Measurements from ENCODE around the gene TMC3. TPM values are rescaled to one million over a fixed set of nuclear protein-coding genes. Genes with fewer than 3 reads are reported as not detected.

Gene TMC3
- total RNA-seq, 2 experiments from 2014 or later, result not detected

GRCh38 chr15:81297147-81297572, 76.9 kb downstream of the TMC3 start:
- peaks cover 15% of the 10 kb centered on the region; the same call in 1 of the 2 replicates for H4K20me1 ChIP-seq (ENCODE audit: insufficient read depth, low read length)
- peak overlapping the region; percentile 92 for H3K4me3 ChIP-seq (ENCODE audit: low read depth, low read length, poor library complexity, severe bottlenecking)
- ChIA-PET POLR2A (interaction anchor here (0.9 to 2.5 kb wide), 9 partner anchors 8 to 30 kb away, joined by 3 to 15 read pairs (median 6); partner anchors contain the start of gene STARD5), CTCF (ENCODE audit: unreplicated experiment) (interaction anchor here (1.2 to 2.6 kb wide), 3 partner anchors 11 to 30 kb away, joined by 3 to 10 read pairs (median 3); no protein-coding TSS in a partner anchor)
- peaks cover 48% of the 10 kb centered on the region for H3K36me3 ChIP-seq (ENCODE audit: insufficient read depth, low read length)
- no peaks in the 10 kb centered on the region for H3K9me3 ChIP-seq (ENCODE audit: low read length)
- H3K4me2 ChIP-seq (ENCODE audit: low read length), result peak overlapping the region; percentile 91
- no TSS peak for BruUV-seq (replicated peaks)
- peak overlapping the region; percentile 98 for H3K27ac ChIP-seq (ENCODE audit: low read depth, low read length, poor library complexity, severe bottlenecking)
- H3K4me1 ChIP-seq (ENCODE audit: insufficient read depth, low read length, poor library complexity, severe bottlenecking), result peaks cover 73% of the 10 kb centered on the region
- DNase-seq (ENCODE audit: low spot score), result no peak
- intact Hi-C loops (cut with micrococcal nuclease; ENCODE audit: unreplicated experiment), result loop anchor here (1.0 to 10.0 kb wide), 3 partner anchors 20 to 748 kb away; partner anchors contain the start of genes MEX3B and STARD5
- H3K79me2 ChIP-seq (ENCODE audit: insufficient read depth, low read depth, low read length), result peaks cover 55% of the 10 kb centered on the region
- H2AFZ ChIP-seq (ENCODE audit: low read length), result no peak overlapping the region
- no peak for TF ChIP-seq CTCF (conservative IDR thresholded peaks at IDR 0.05; ENCODE audit: low read length)
- no peak for TF ChIP-seq EZH2phosphoT487 (IDR thresholded peaks at IDR 0.05; ENCODE audit: borderline replicate concordance, low read depth, low read length)
- H3K9me2 ChIP-seq (ENCODE audit: insufficient read depth, low read length), result no peaks in the 10 kb centered on the region

- CTCF ChIA-PET (ENCODE audit: unreplicated experiment), result interaction anchor here (0.7 to 2.6 kb wide), 5 partner anchors 10 to 31 kb away, joined by 3 to 10 read pairs (median 3); no protein-coding TSS in a partner anchor
- H3K4me3 ChIP-seq (ENCODE audit: low read depth, low read length, poor library complexity, severe bottlenecking), result peak overlapping the region; percentile 92
Measured at GRCh38 chr15:81296673-81297072, 77.3 kb downstream of the TMC3 start.

More at GRCh38 chr15:81296673-81297072, 77.3 kb downstream of the TMC3 start:
- intact Hi-C loops (cut with micrococcal nuclease; ENCODE audit: unreplicated experiment), result loop anchor here (1.0 to 10.0 kb wide), 3 partner anchors 21 to 748 kb away; partner anchors contain the start of genes MEX3B and STARD5
- POLR2A ChIA-PET, result interaction anchor here (0.8 to 2.4 kb wide), 9 partner anchors 8 to 31 kb away, joined by 3 to 15 read pairs (median 4); partner anchors contain the start of gene STARD5
- H3K36me3 ChIP-seq (ENCODE audit: insufficient read depth, low read length), result peaks cover 43% of the 10 kb centered on the region
- H3K9me3 ChIP-seq (ENCODE audit: low read length), result no peaks in the 10 kb centered on the region
- no peak overlapping the region for H2AFZ ChIP-seq (ENCODE audit: low read length)
- H3K79me2 ChIP-seq (ENCODE audit: insufficient read depth, low read depth, low read length), result peaks cover 50% of the 10 kb centered on the region
- TF ChIP-seq EZH2phosphoT487 (IDR thresholded peaks at IDR 0.05; ENCODE audit: borderline replicate concordance, low read depth, low read length) (no peak), CTCF (conservative IDR thresholded peaks at IDR 0.05; ENCODE audit: low read length) (no peak)
- peak; percentile 94 for DNase-seq (ENCODE audit: low spot score)
- BruUV-seq (replicated peaks), result no TSS peak
- peaks cover 15% of the 10 kb centered on the region; the same call in 1 of the 2 replicates for H4K20me1 ChIP-seq (ENCODE audit: insufficient read depth, low read length)
- peak overlapping the region; percentile 98 for H3K27ac ChIP-seq (ENCODE audit: low read depth, low read length, poor library complexity, severe bottlenecking)
- peaks cover 73% of the 10 kb centered on the region for H3K4me1 ChIP-seq (ENCODE audit: insufficient read depth, low read length, poor library complexity, severe bottlenecking)
- peak overlapping the region; percentile 91 for H3K4me2 ChIP-seq (ENCODE audit: low read length)
- no peaks in the 10 kb centered on the region for H3K9me2 ChIP-seq (ENCODE audit: insufficient read depth, low read length)
